Measurements from ENCODE around the gene ZBTB4.

GRCh38 chr17:7464081-7464480 lies 15.3 kb downstream of the ZBTB4 start:
- no peak for TF ChIP-seq CTCF (IDR thresholded peaks at IDR 0.05)
- no peak for TF ChIP-seq POLR2AphosphoS5 (IDR thresholded peaks at IDR 0.05; ENCODE audit: insufficient read depth in 1 of 2, low read depth in 1 of 2)
- TF ChIP-seq POLR2A (IDR thresholded peaks at IDR 0.05) = no peak

All from vagina (tissue), 2 donors.